Endothelial cell of umbilical vein (primary cell): ENCODE results near the gene C1QL4.

Source experiments
- EZH2 ChIP-seq: IDR thresholded peaks from 2 replicates; pipeline ENCODE4 v1.6.1; 2012; ENCODE audit warnings: borderline replicate concordance, low read depth, mild to moderate bottlenecking, moderate library complexity, low read length, inconsistent platforms; ENCODE audit not compliant: severe bottlenecking
- GATA2 ChIP-seq: IDR thresholded peaks from 2 replicates; pipeline ENCODE4 v1.7.0; 2011; ENCODE audit warnings: low read depth, mild to moderate bottlenecking, moderate library complexity, mixed read lengths, low read length; ENCODE audit not compliant: insufficient read length, insufficient read depth
- POLR2A ChIP-seq: IDR thresholded peaks from 2 replicates; pipeline ENCODE4 v1.6.1; 2012; ENCODE audit warnings: low read depth, mild to moderate bottlenecking, control low read depth, low read length
- POLR2AphosphoS5 ChIP-seq: IDR thresholded peaks from 2 replicates; pipeline ENCODE4 v1.6.1; 2012; ENCODE audit warnings: low read depth, mild to moderate bottlenecking, control low read depth, low read length, moderate library complexity; ENCODE audit not compliant: insufficient read depth
- TF ChIP-seq, protein P1 (sequence below), 2 donors: IDR thresholded peaks; 1 replicate in 1 of 2; 2 replicates in 1 of 2; pipeline ENCODE4 v1.5.1; 2011; ENCODE audit warnings: low read length in 2 of 2, mild to moderate bottlenecking in 2 of 2, moderate library complexity in 2 of 2, control low read depth in 1 of 2, inconsistent platforms in 1 of 2, low read depth in 1 of 2; ENCODE audit not compliant: insufficient read depth in 1 of 2; ENCODE audit errors: extremely low read depth in 1 of 2

DNA sequence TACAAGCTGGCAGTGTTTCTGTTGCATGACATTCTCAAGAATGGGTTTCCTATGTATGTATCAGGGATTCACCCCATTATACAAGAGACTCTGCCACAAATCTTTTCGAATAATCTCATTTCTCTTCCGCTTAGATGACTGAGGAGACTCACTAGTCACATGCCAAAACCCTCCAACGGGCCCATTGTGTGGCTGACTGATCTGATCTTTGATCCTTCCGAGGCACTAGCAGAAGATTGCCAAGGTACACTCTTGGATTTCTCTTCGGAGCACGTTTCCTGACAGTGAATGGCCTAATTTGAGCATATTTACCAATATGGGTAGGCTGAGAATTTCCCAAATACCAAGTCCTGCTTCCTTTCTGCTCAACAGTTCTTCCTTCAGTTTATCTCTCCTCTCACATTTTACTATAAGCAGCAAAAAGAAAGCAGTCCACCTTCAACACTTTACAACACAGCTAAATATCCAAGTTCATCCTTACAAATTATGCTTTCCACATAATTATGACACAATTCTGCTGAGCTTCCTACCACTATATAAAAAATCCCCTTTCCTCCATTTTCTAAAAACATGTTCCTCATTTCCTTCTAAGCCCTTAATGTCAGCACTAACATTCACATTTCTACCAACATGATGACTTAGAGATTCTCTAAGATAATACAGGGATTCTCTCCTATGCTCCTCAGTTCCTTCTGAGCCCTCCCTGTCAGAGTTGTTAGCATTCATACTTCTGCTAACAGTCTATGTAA is 31.1 kb downstream of the C1QL4 start:
- TF ChIP-seq, protein P1, sequence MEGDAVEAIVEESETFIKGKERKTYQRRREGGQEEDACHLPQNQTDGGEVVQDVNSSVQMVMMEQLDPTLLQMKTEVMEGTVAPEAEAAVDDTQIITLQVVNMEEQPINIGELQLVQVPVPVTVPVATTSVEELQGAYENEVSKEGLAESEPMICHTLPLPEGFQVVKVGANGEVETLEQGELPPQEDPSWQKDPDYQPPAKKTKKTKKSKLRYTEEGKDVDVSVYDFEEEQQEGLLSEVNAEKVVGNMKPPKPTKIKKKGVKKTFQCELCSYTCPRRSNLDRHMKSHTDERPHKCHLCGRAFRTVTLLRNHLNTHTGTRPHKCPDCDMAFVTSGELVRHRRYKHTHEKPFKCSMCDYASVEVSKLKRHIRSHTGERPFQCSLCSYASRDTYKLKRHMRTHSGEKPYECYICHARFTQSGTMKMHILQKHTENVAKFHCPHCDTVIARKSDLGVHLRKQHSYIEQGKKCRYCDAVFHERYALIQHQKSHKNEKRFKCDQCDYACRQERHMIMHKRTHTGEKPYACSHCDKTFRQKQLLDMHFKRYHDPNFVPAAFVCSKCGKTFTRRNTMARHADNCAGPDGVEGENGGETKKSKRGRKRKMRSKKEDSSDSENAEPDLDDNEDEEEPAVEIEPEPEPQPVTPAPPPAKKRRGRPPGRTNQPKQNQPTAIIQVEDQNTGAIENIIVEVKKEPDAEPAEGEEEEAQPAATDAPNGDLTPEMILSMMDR (IDR thresholded peaks at IDR 0.05; ENCODE audit: extremely low read depth in 1 of 2, insufficient read depth in 1 of 2, low read depth in 1 of 2, low read length in 2 of 2): no peak
- TF ChIP-seq POLR2AphosphoS5 (no peak), POLR2A (no peak), GATA2 (no peak), EZH2 (no peak)
